MCF 10A (cell line): ENCODE data around the gene SBF2. TPM values are rescaled to one million over a fixed set of nuclear protein-coding genes. Genes with fewer than 3 reads are reported as not detected.

Source experiments
- BruUV-seq: library from RNA; stranded (reverse); fragments of 400-500 nt; replicated peaks from 2 replicates; lab custom pipeline; 2021; lab: Mats Ljungman, UMichigan
- CTCF ChIA-PET: fragments of 300-600 bp; sonication (Branson Sonifier 250); formaldehyde crosslinking; extraction: SDS; loops from one replicate; lab custom pipeline; 2021; ENCODE audit warnings: antibody characterized with exemption, inconsistent platforms; lab: Yijun Ruan, JAX
- POLR2A ChIA-PET: fragments of 300-600, 350-650 bp; sonication (Branson Sonifier 250); formaldehyde crosslinking; extraction: SDS; loops from one replicate; lab custom pipeline; 2020; ENCODE audit warnings: antibody characterized with exemption, inconsistent platforms; lab: Yijun Ruan, JAX
- DNase-seq: peaks from one replicate; pipeline ENCODE4 v3.0.0-alpha.2; 2018; ENCODE audit not compliant: unreplicated experiment
- H3K27ac Mint-ChIP-seq: one replicate; pipeline ENCODE4 v1.8.0; 2022; ENCODE audit warnings: mild to moderate bottlenecking, low read depth, mixed read lengths; ENCODE audit not compliant: unreplicated experiment
- H3K27me3 Mint-ChIP-seq: one replicate; pipeline ENCODE4 v1.8.0; 2022; ENCODE audit warnings: mixed read lengths; ENCODE audit not compliant: insufficient read depth, unreplicated experiment
- H3K36me3 Mint-ChIP-seq: one replicate; pipeline ENCODE4 v1.8.0; 2022; ENCODE audit warnings: mild to moderate bottlenecking, moderate library complexity, mixed read lengths; ENCODE audit not compliant: insufficient read depth, unreplicated experiment
- H3K4me1 Mint-ChIP-seq: one replicate; pipeline ENCODE4 v1.8.0; 2022; ENCODE audit warnings: mixed read lengths; ENCODE audit not compliant: insufficient read depth, unreplicated experiment
- H3K4me3 Mint-ChIP-seq: one replicate; pipeline ENCODE4 v1.8.0; 2022; ENCODE audit warnings: mild to moderate bottlenecking, moderate library complexity, mixed read lengths; ENCODE audit not compliant: unreplicated experiment
- H3K9me3 Mint-ChIP-seq: one replicate; pipeline ENCODE4 v1.8.0; 2022; ENCODE audit warnings: mixed read lengths; ENCODE audit not compliant: unreplicated experiment
- CTCF ChIP-seq: fragments of 200-600 bp; IDR thresholded peaks from one replicate; pipeline ENCODE4 v1.8.0; 2022; ENCODE audit warnings: antibody characterized with exemption, mild to moderate bottlenecking; ENCODE audit not compliant: unreplicated experiment
- intact Hi-C: fragments of 100-400 bp; cut with micrococcal nuclease; formaldehyde crosslinking; loops from 2 replicates; pipeline ENCODE4 v1.14.1; 2022
- total RNA-seq: library from RNA; stranded (reverse); gene quantifications from 2 replicates; pipeline ENCODE4 v1.2.3, GENCODE V29; 2022

The SBF2 gene
- total RNA-seq, 1 experiment from 2014 or later: 28.3 TPM

DNA sequence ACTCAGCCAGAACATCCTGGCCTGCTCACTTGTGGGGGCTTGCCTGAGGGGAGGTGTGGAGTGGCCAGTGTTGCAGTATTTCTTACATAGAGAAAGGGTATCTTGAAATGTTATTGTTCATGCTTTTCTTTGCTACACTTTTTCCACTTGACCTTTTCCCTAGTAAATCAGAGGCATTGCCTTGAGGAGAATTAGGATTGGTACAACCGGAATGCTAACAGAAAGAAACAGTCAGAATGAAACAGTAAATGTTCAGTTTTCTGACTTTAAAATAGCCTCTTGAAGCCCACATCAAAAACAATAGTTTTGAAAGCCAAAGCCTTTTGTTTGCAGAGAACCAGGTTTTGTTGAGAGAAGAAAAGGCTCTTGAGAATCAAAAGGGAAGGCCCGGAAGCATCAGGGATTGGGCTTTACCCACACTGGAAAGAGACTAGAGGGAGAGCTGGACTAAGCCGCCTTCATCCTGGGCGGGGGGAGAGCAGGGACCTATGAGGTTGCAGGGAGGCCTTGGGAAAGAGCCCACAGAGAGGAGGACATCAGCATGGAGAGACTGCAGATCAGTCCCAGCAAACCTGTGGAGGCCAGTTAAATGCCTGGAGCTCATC lies 23.2 kb upstream of the SBF2 start:
- Mint-ChIP-seq H3K4me1 (peaks cover 13% of the 10 kb centered on the region), H3K9me3 (no peaks in the 10 kb centered on the region), H3K4me3 (no peak overlapping the region), H3K27ac (no peak overlapping the region), H3K36me3 (no peaks in the 10 kb centered on the region), H3K27me3 (no peaks in the 10 kb centered on the region)
- DNase-seq: no peak
- TF ChIP-seq CTCF: no peak
- POLR2A ChIA-PET: interaction anchor here (1.0 to 1.7 kb wide), 3 partner anchors 8 to 422 kb away, joined by 3 to 6 read pairs (median 4); partner anchors contain the start of gene ADM
- no TSS peak for BruUV-seq
- intact Hi-C loops: no loop called here
- CTCF ChIA-PET: interaction anchor here (0.7 to 2.3 kb wide), 3 partner anchors 8 to 110 kb away, joined by 3 to 7 read pairs (median 6); partner anchors contain the start of gene ADM

DNA sequence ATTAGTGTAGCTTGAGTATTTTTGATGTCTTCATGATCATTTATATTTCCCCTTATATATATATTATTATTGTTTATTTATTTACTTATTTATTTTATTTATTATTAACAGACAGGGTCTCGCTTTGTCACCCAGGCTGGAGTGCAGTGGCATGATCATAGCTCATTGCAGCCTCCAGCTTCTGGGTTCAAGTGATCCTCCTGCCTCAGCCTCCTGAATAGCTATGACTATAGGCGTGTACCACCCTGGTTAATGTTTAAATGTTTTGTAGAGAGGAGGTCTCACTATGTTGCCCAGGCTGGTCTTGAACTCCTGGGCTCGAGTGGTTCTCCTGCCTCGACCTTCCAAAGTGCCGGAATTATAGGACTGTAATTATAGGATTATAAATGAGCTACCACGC lies 21.1 kb upstream of the SBF2 start:
- no peak for DNase-seq
- Mint-ChIP-seq H3K27me3 (no peaks in the 10 kb centered on the region), H3K36me3 (no peaks in the 10 kb centered on the region), H3K4me3 (no peak overlapping the region), H3K4me1 (peaks cover 19% of the 10 kb centered on the region), H3K27ac (no peak overlapping the region), H3K9me3 (no peaks in the 10 kb centered on the region)
- POLR2A ChIA-PET: interaction anchor here (1.6 to 2.9 kb wide), 2 partner anchors 11 kb away, joined by 7 to 17 read pairs; partner anchors contain the start of gene ADM
- CTCF ChIA-PET: interaction anchor here (1.3 to 1.7 kb wide), 5 partner anchors 10 to 555 kb away, joined by 3 to 8 read pairs (median 5); no protein-coding TSS in a partner anchor
- BruUV-seq: no TSS peak
- TF ChIP-seq CTCF: no peak
- intact Hi-C loops: no loop called here

- peak; percentile 70 for DNase-seq
- intact Hi-C loops: no loop called here
- no peak for TF ChIP-seq CTCF
- BruUV-seq: no TSS peak
- no peaks in the 10 kb centered on the region for H3K9me3 Mint-ChIP-seq
- POLR2A ChIA-PET: interaction anchor here (0.6 to 2.9 kb wide), 3 partner anchors 11 to 748 kb away, joined by 5 to 17 read pairs (median 7); partner anchors contain the start of gene ADM
- peaks cover 4% of the 10 kb centered on the region for H3K36me3 Mint-ChIP-seq
- H3K4me3 Mint-ChIP-seq: no peak overlapping the region
- H3K4me1 Mint-ChIP-seq: peaks cover 25% of the 10 kb centered on the region
- CTCF ChIA-PET: interaction anchor here (0.5 to 1.7 kb wide), 5 partner anchors 10 to 555 kb away, joined by 3 to 8 read pairs (median 5); no protein-coding TSS in a partner anchor
- H3K27ac Mint-ChIP-seq: no peak overlapping the region
- H3K27me3 Mint-ChIP-seq: no peaks in the 10 kb centered on the region
Measured at GRCh38 chr11:10314199-10315072, 20.4 kb upstream of the SBF2 start.

GRCh38 chr11:10311802-10312201 lies 17.8 kb upstream of the SBF2 start:
- DNase-seq: no peak
- ChIA-PET CTCF (interaction anchor here (0.8 to 6.8 kb wide), 2 partner anchors 14 to 425 kb away, joined by 4 to 50 read pairs; no protein-coding TSS in a partner anchor), POLR2A (interaction anchor here (1.1 to 10.8 kb wide), 4 partner anchors 15 to 557 kb away, joined by 3 to 217 read pairs (median 58); partner anchors contain the start of gene SBF2)
- no peaks in the 10 kb centered on the region for H3K9me3 Mint-ChIP-seq
- no peaks in the 10 kb centered on the region for H3K27me3 Mint-ChIP-seq
- peak overlapping the region; percentile 19 for H3K27ac Mint-ChIP-seq
- H3K36me3 Mint-ChIP-seq: peaks cover 16% of the 10 kb centered on the region
- H3K4me3 Mint-ChIP-seq: no peak overlapping the region
- peaks cover 40% of the 10 kb centered on the region for H3K4me1 Mint-ChIP-seq
- BruUV-seq: no TSS peak
- intact Hi-C loops: no loop called here
- TF ChIP-seq CTCF: no peak
